Spleen (tissue), 7 donors: Measurements from ENCODE around the gene SEC61A2.

Experiments used
- POLR2A ChIP-seq, 3 donors: fragments of 450-650 bp; IDR thresholded peaks; one replicate each; pipeline ENCODE4 v1.5.1; 2017; ENCODE audit warnings: antibody characterized with exemption in 3 of 3, mild to moderate bottlenecking in 1 of 3
- POLR2AphosphoS5 ChIP-seq, 3 donors: sonication (generic); formaldehyde crosslinking; IDR thresholded peaks; one replicate each; pipeline ENCODE4 v1.5.1; 2017; ENCODE audit warnings: antibody characterized with exemption in 3 of 3
- TF ChIP-seq, protein P1 (sequence below), 11 experiments: fragments of 200-600 bp in 7 of 11; fragments of 450-650 bp in 4 of 11; sonication (generic) in 4 of 11; IDR thresholded peaks in 8 of 11; conservative IDR thresholded peaks in 3 of 11; 1 replicate in 7 of 11; 2 replicates in 4 of 11; pipeline versions ENCODE4 v1.4.0 to v1.8.0; 2016 to 2021; ENCODE audit warnings: antibody characterized with exemption in 11 of 11, inconsistent platforms in 4 of 11, mild to moderate bottlenecking in 1 of 11
- donor health status: DM: no; HTN: no; CAD: no; lungs with moderate emphysema.
- donor health status: DM: no; HTN: no; CAD: no.
- donor health status: DM: no; HTN: no; CAD: no.

DNA sequence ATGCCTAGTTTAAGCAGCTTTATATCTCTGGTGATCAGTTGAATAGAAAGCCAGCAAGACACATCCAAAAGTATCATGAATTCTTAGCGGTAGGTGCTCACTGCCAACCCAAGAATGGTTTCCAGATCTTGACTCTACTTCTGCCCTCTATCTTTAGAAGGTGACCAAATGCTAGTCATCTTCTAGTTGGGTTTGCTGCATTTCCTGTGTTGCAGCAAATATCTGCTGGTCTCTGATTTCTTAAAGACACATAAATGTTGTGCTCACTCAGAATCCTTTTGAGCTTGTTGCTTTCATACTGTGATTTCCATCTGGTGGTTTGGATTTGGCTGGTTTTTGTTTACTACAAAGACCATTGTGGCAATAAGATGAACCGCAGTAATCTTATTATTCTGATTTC is 68.7 kb downstream of the SEC61A2 start:
- TF ChIP-seq, protein P1, sequence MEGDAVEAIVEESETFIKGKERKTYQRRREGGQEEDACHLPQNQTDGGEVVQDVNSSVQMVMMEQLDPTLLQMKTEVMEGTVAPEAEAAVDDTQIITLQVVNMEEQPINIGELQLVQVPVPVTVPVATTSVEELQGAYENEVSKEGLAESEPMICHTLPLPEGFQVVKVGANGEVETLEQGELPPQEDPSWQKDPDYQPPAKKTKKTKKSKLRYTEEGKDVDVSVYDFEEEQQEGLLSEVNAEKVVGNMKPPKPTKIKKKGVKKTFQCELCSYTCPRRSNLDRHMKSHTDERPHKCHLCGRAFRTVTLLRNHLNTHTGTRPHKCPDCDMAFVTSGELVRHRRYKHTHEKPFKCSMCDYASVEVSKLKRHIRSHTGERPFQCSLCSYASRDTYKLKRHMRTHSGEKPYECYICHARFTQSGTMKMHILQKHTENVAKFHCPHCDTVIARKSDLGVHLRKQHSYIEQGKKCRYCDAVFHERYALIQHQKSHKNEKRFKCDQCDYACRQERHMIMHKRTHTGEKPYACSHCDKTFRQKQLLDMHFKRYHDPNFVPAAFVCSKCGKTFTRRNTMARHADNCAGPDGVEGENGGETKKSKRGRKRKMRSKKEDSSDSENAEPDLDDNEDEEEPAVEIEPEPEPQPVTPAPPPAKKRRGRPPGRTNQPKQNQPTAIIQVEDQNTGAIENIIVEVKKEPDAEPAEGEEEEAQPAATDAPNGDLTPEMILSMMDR (IDR thresholded peaks at IDR 0.05 in 8 of 11, conservative IDR thresholded peaks at IDR 0.05 in 3 of 11) = no peak
- no peak for TF ChIP-seq POLR2AphosphoS5 (IDR thresholded peaks at IDR 0.05)
- no peak for TF ChIP-seq POLR2A (IDR thresholded peaks at IDR 0.05)
